Trophoblast cell (in vitro differentiated cells and primary cell): ENCODE measurements around the gene ALDOC.
A peak's percentile ranks its signal among the peaks of the same experiment; 100 is the strongest.

Source experiments
- DNase-seq, 2 donors: peaks; one replicate each; pipeline ENCODE4 v3.0.0-alpha.2; 2016
- H2AFZ ChIP-seq: 2 replicates; pipeline ENCODE4 v1.6.1; 2013; ENCODE audit warnings: low read length, moderate library complexity, mild to moderate bottlenecking; ENCODE audit not compliant: insufficient read depth, poor library complexity
- H2AK5ac ChIP-seq: 2 replicates; pipeline ENCODE4 v1.6.1; 2013; ENCODE audit warnings: mild to moderate bottlenecking, low read length
- H2BK120ac ChIP-seq: 2 replicates; pipeline ENCODE4 v1.6.1; 2013; ENCODE audit warnings: low read length, mild to moderate bottlenecking, moderate library complexity; ENCODE audit not compliant: insufficient read depth, poor library complexity
- H2BK12ac ChIP-seq: 2 replicates; pipeline ENCODE4 v1.6.1; 2013; ENCODE audit warnings: mild to moderate bottlenecking, low read length, moderate library complexity
- H2BK5ac ChIP-seq: 2 replicates; pipeline ENCODE4 v1.6.1; 2013; ENCODE audit warnings: low read length, low read depth, moderate library complexity, mild to moderate bottlenecking; ENCODE audit not compliant: poor library complexity
- H3K14ac ChIP-seq: 2 replicates; pipeline ENCODE4 v1.6.1; 2013; ENCODE audit warnings: mild to moderate bottlenecking, low read length
- H3K18ac ChIP-seq: 2 replicates; pipeline ENCODE4 v1.6.1; 2013; ENCODE audit warnings: mild to moderate bottlenecking, low read length
- H3K23ac ChIP-seq: 2 replicates; pipeline ENCODE4 v1.6.1; 2013; ENCODE audit warnings: low read length
- H3K27ac ChIP-seq: 2 replicates; pipeline ENCODE4 v1.5.1; 2013; ENCODE audit warnings: low read depth, mild to moderate bottlenecking, inconsistent platforms, low read length, moderate library complexity
- H3K27me3 ChIP-seq: 2 replicates; pipeline ENCODE4 v1.6.1; 2013; ENCODE audit warnings: inconsistent platforms, mild to moderate bottlenecking, low read length, moderate library complexity; ENCODE audit not compliant: insufficient read depth
- H3K36me3 ChIP-seq, 2 experiments: 1 replicate in 1 of 2; 2 replicates in 1 of 2; pipeline ENCODE4 v1.6.1; 2013; ENCODE audit warnings: low read length in 2 of 2, mild to moderate bottlenecking in 2 of 2, moderate library complexity in 1 of 2; ENCODE audit not compliant: insufficient read depth in 2 of 2, control insufficient read depth in 1 of 2
- H3K4ac ChIP-seq: 2 replicates; pipeline ENCODE4 v1.6.1; 2013; ENCODE audit warnings: low read depth, mild to moderate bottlenecking, low read length, moderate library complexity
- H3K4me1 ChIP-seq, 2 experiments: 1 replicate in 1 of 2; 2 replicates in 1 of 2; pipeline ENCODE4 v1.6.1; 2013; ENCODE audit warnings: low read length in 2 of 2, mild to moderate bottlenecking in 2 of 2, moderate library complexity in 1 of 2; ENCODE audit not compliant: insufficient read depth in 2 of 2, control insufficient read depth in 1 of 2
- H3K4me2 ChIP-seq: 2 replicates; pipeline ENCODE4 v1.6.1; 2013; ENCODE audit warnings: inconsistent platforms, mild to moderate bottlenecking, low read length, moderate library complexity
- H3K4me3 ChIP-seq: 2 replicates; pipeline ENCODE4 v1.5.1; 2013; ENCODE audit warnings: mild to moderate bottlenecking, low read depth, low read length, inconsistent platforms
- H3K79me1 ChIP-seq: one replicate; pipeline ENCODE4 v1.6.1; 2013; ENCODE audit warnings: low read length
- H3K79me2 ChIP-seq: 2 replicates; pipeline ENCODE4 v1.6.1; 2013; ENCODE audit warnings: low read length, mild to moderate bottlenecking; ENCODE audit not compliant: control insufficient read depth, insufficient read depth, poor library complexity
- H3K9ac ChIP-seq: 2 replicates; pipeline ENCODE4 v1.6.1; 2013; ENCODE audit warnings: mild to moderate bottlenecking, low read length
- H3K9me3 ChIP-seq: 2 replicates; pipeline ENCODE4 v1.6.1; 2013; ENCODE audit warnings: low read depth, mild to moderate bottlenecking, control low read depth, inconsistent platforms, low read length; ENCODE audit not compliant: insufficient read depth
- H4K12ac ChIP-seq: 2 replicates; pipeline ENCODE4 v1.6.1; 2013; ENCODE audit warnings: low read depth, mild to moderate bottlenecking, low read length, moderate library complexity
- H4K8ac ChIP-seq: 2 replicates; pipeline ENCODE4 v1.6.1; 2013; ENCODE audit warnings: low read depth, mild to moderate bottlenecking, low read length, moderate library complexity
- H4K91ac ChIP-seq: one replicate; pipeline ENCODE4 v1.6.1; 2013; ENCODE audit warnings: low read depth, mild to moderate bottlenecking, low read length, moderate library complexity
- WGBS: extraction: QIAGEN DNeasy Blood & Tissue Kit; methylation state at CpG from one replicate; pipeline ENCODE4 v1.1.7; 2013; ENCODE audit warnings: missing lambda C conversion rate; ENCODE audit not compliant: insufficient read length, insufficient coverage; ENCODE audit errors: extremely low coverage; 5-methylcytosine and 5-hydroxymethylcytosine counted together

Gene ALDOC

DNA sequence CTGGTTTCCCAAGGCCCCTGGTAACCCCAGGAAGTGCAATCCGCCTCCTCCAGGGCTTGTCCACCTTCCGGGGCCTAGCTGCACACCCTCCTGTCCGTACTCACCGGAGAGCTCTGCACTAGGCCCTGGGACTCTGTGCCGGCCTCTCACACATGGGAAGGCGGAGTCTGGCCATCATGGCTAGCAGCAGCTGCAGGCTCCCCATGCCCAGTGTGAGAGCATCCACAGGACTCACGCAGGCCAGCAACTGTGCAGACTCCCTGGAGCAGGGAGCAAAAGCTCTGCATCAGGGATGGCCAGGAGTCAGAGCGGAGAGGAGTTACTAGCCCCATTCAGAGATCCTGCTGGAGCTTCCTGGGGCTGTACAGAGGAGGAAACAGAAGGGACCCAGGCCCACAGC lies 50.3 kb downstream of the ALDOC start:
- no peak overlapping the region for H3K27ac ChIP-seq
- H2BK5ac ChIP-seq: no peak overlapping the region
- no peak overlapping the region for H3K9ac ChIP-seq
- DNase-seq: no peak
- H3K4me2 ChIP-seq: no peak overlapping the region
- H3K18ac ChIP-seq: no peak overlapping the region
- no peaks in the 10 kb centered on the region for H3K36me3 ChIP-seq
- H2AFZ ChIP-seq: no peak overlapping the region
- no peaks in the 10 kb centered on the region for H3K79me1 ChIP-seq
- H4K8ac ChIP-seq: no peak overlapping the region
- H4K91ac ChIP-seq: no peak overlapping the region
- no peak overlapping the region for H3K4me3 ChIP-seq
- H3K27me3 ChIP-seq: no peaks in the 10 kb centered on the region
- no peak overlapping the region for H3K14ac ChIP-seq
- no peak overlapping the region for H3K4ac ChIP-seq
- no peak overlapping the region for H2BK12ac ChIP-seq
- H2AK5ac ChIP-seq: no peak overlapping the region
- WGBS: no CpG with 5 or more reads among the region's 8 CpGs
- H3K4me1 ChIP-seq: peaks cover 9 to 11% of the 10 kb centered on the region in 2 experiments
- no peaks in the 10 kb centered on the region for H3K9me3 ChIP-seq
- H2BK120ac ChIP-seq: no peak overlapping the region
- H4K12ac ChIP-seq: no peak overlapping the region
- no peak overlapping the region for H3K23ac ChIP-seq
- H3K79me2 ChIP-seq: no peaks in the 10 kb centered on the region

GRCh38 chr17:28524476-28525424 lies 51.9 kb downstream of the ALDOC start:
- no peak overlapping the region for H3K4ac ChIP-seq
- no peaks in the 10 kb centered on the region for H3K27me3 ChIP-seq
- H3K4me3 ChIP-seq: no peak overlapping the region
- H3K4me2 ChIP-seq: no peak overlapping the region
- no peaks in the 10 kb centered on the region for H3K9me3 ChIP-seq
- H3K23ac ChIP-seq: no peak overlapping the region
- no peak overlapping the region for H2BK5ac ChIP-seq
- peak overlapping the region; percentile 13 for H2AK5ac ChIP-seq
- H3K79me1 ChIP-seq: no peaks in the 10 kb centered on the region
- H2AFZ ChIP-seq: no peak overlapping the region
- no peak overlapping the region for H4K12ac ChIP-seq
- no peaks in the 10 kb centered on the region for H3K79me2 ChIP-seq
- H3K27ac ChIP-seq: no peak overlapping the region
- H4K8ac ChIP-seq: peak overlapping the region; percentile 21
- H4K91ac ChIP-seq: no peak overlapping the region
- H2BK120ac ChIP-seq: no peak overlapping the region
- H3K4me1 ChIP-seq: peaks cover 9 to 11% of the 10 kb centered on the region in 2 experiments
- peak in 1 of 2 donors; percentile 13 for DNase-seq
- no peaks in the 10 kb centered on the region for H3K36me3 ChIP-seq
- peak overlapping the region; percentile 26 for H2BK12ac ChIP-seq
- H3K9ac ChIP-seq: no peak overlapping the region
- no peak overlapping the region for H3K14ac ChIP-seq
- no CpG with 5 or more reads among the region's 25 CpGs for WGBS
- H3K18ac ChIP-seq: no peak overlapping the region

DNA sequence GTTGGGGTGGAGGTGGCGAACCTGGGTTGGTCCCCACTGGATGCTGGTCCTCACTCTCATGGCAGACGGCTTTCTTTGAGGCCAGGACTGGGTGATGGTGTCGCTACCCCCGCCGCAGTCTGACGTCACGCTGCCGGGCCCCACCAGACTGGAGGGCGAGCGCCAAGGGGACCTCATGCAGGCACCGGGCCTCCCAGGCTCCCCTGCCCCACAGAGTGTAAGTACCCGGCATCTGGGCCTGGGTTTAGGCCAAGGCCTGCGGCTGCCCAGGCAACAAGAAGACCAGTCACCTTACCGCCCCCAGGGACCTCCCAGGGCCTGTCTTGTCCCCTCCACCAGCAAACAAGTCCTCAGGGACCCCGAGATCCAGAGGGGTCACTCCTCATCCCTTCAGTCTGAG lies 52.8 kb downstream of the ALDOC start:
- Histone ChIP-seq H3K9me3 (no peaks in the 10 kb centered on the region), H3K4ac (no peak overlapping the region), H2BK5ac (no peak overlapping the region), H3K4me2 (no peak overlapping the region), H3K79me2 (no peaks in the 10 kb centered on the region), H2BK120ac (no peak overlapping the region), H4K8ac (no peak overlapping the region), H4K12ac (no peak overlapping the region), H2AFZ (no peak overlapping the region), H3K14ac (no peak overlapping the region), H4K91ac (no peak overlapping the region), H3K79me1 (no peaks in the 10 kb centered on the region), H3K27me3 (no peaks in the 10 kb centered on the region), H3K4me3 (no peak overlapping the region), H3K18ac (no peak overlapping the region), H3K23ac (no peak overlapping the region), H2AK5ac (no peak overlapping the region), H3K27ac (no peak overlapping the region), H3K36me3 (no peaks in the 10 kb centered on the region), H3K9ac (no peak overlapping the region), H3K4me1 (peaks cover 9 to 11% of the 10 kb centered on the region in 2 experiments), H2BK12ac (no peak overlapping the region)
- no peak for DNase-seq
- WGBS: no CpG with 5 or more reads among the region's 15 CpGs

DNA sequence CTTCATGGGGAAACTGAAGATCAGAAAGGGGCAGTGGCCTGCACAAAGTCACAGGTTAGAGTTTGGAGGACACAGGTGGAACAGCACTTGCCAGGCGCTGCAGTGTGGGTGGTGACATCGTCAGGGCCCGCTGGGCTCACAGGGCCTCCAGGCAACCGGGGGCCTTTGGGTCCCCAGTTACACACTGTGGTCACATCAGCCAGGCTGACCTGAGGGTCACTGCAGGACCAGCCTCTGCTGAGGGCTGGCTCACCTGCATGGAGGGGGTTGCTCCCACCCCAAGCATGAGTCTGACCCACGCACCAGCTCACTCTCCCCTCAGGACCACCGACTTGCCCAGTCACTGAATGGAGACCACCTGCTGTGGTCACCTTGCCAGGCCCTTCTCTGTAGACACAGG lies 53.5 kb downstream of the ALDOC start:
- H4K91ac ChIP-seq: no peak overlapping the region
- H2BK12ac ChIP-seq: no peak overlapping the region
- no peak overlapping the region for H2AFZ ChIP-seq
- no peak overlapping the region for H2AK5ac ChIP-seq
- no peak overlapping the region for H3K27ac ChIP-seq
- no peaks in the 10 kb centered on the region for H3K36me3 ChIP-seq
- H3K18ac ChIP-seq: no peak overlapping the region
- H3K4me1 ChIP-seq: peaks cover 9 to 11% of the 10 kb centered on the region in 2 experiments
- H2BK5ac ChIP-seq: no peak overlapping the region
- no peak overlapping the region for H3K4me3 ChIP-seq
- H3K4ac ChIP-seq: no peak overlapping the region
- no peak overlapping the region for H3K14ac ChIP-seq
- H3K4me2 ChIP-seq: no peak overlapping the region
- no peaks in the 10 kb centered on the region for H3K79me2 ChIP-seq
- H3K27me3 ChIP-seq: no peaks in the 10 kb centered on the region
- no peaks in the 10 kb centered on the region for H3K79me1 ChIP-seq
- no peak for DNase-seq
- H4K12ac ChIP-seq: no peak overlapping the region
- H3K9ac ChIP-seq: no peak overlapping the region
- no peak overlapping the region for H4K8ac ChIP-seq
- no peaks in the 10 kb centered on the region for H3K9me3 ChIP-seq
- no peak overlapping the region for H3K23ac ChIP-seq
- no CpG with 5 or more reads among the region's 6 CpGs for WGBS
- no peak overlapping the region for H2BK120ac ChIP-seq
